Measurements from ENCODE around the gene BTN1A1. TPM values are rescaled to one million over a fixed set of nuclear protein-coding genes. Genes with fewer than 3 reads are reported as not detected.
A peak's percentile ranks its signal among the peaks of the same experiment; 100 is the strongest.
"Not testable (repeated sequence)": the region's sequence is repeated elsewhere in the genome, so short reads cannot be mapped to it uniquely, and the experiment has no call there.

Gene BTN1A1, protein sequence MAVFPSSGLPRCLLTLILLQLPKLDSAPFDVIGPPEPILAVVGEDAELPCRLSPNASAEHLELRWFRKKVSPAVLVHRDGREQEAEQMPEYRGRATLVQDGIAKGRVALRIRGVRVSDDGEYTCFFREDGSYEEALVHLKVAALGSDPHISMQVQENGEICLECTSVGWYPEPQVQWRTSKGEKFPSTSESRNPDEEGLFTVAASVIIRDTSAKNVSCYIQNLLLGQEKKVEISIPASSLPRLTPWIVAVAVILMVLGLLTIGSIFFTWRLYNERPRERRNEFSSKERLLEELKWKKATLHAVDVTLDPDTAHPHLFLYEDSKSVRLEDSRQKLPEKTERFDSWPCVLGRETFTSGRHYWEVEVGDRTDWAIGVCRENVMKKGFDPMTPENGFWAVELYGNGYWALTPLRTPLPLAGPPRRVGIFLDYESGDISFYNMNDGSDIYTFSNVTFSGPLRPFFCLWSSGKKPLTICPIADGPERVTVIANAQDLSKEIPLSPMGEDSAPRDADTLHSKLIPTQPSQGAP
- under 1 TPM; 0.16 to 0.31 (median 0.28) TPM for polyA plus RNA-seq (ENCODE audit: insufficient read length in 3 of 3)

GRCh38 chr6:26500102-26500501, at the start of gene BTN1A1:
Gene BTN1A1, plus strand, starts transcription at chr6:26500303. Its CDS starts 984 bp downstream, at chr6:26501287.
- no peak for DNase-seq (ENCODE audit: low read depth in 3 of 3, low spot score in 2 of 3)

GRCh38 chr6:26452631-26453235, 47.4 kb upstream of the BTN1A1 start:
- DNase-seq (ENCODE audit: low read depth in 3 of 3, low spot score in 2 of 3): no peak

GRCh38 chr6:26454631-26455030, 45.5 kb upstream of the BTN1A1 start:
- no peak for DNase-seq (ENCODE audit: low read depth in 3 of 3, low spot score in 2 of 3)

DNA sequence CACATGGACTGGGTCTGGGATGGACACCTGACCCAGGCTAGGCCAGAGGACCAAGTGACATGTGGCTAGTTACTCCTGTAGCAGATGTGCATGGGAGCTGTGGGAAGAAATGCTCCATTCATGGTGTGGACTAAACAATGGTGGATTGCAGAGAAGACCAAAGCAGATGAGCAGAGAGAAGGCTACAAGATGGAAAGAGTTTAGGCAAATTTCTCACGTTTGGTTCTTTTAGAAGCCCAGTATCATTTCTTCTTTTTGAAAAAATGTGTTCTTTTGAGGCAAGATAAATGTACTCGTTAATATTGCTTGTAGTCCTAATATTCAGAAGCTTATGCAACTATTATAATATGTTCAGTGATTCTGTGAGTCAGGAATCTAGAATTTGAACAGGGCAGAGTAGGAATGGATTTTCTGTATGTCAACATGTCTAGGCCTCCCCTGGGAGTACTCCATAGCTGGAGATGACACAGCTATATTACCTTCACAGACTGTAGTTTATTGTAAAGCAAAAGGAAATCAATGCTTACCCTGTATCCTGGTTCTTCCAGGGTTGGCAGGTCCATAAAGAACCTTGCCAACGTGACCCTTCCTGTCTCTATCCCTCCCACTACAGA, 44.6 kb upstream of the BTN1A1 start:
- DNase-seq (ENCODE audit: low read depth in 3 of 3, low spot score in 2 of 3): no peak

DNA sequence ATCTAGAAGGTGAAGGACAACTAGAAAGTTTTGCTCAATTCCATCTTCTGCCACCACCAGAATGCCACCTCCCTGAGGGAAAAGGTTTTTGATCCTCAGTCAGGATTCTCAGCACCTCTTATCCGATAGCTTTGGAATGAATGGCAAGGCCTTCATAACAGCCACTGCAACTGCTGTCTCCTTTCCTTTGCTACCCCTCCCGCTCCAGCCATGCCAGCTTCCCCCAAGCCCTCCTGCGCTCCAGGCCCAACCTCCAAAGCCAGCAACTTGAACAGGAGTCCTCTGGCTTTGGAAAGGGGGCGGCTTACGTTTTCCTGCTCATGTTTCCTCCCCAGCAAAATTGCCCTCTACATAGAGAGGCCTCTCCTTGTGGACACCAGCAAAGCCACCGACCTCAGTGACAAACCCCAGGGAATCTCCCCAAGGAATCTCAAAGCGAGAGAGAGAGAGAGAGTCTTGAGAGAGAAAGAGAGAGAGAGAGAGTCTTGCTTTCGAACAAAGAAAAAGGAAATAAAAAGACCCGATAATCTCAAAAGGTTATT, 42.8 kb upstream of the BTN1A1 start:
- DNase-seq (ENCODE audit: low read depth in 3 of 3, low spot score in 2 of 3): peak in 1 of 3 donors; percentile 89

GRCh38 chr6:26457806-26458688, 42.1 kb upstream of the BTN1A1 start, which contains the start of gene BTN2A1:
Gene BTN2A1, plus strand, starts transcription at chr6:26457955. Its CDS starts 682 bp downstream, at chr6:26458637.
- DNase-seq (ENCODE audit: low read depth in 3 of 3, low spot score in 2 of 3): peak in 2 of 3 donors; percentile 82 to 90

DNA sequence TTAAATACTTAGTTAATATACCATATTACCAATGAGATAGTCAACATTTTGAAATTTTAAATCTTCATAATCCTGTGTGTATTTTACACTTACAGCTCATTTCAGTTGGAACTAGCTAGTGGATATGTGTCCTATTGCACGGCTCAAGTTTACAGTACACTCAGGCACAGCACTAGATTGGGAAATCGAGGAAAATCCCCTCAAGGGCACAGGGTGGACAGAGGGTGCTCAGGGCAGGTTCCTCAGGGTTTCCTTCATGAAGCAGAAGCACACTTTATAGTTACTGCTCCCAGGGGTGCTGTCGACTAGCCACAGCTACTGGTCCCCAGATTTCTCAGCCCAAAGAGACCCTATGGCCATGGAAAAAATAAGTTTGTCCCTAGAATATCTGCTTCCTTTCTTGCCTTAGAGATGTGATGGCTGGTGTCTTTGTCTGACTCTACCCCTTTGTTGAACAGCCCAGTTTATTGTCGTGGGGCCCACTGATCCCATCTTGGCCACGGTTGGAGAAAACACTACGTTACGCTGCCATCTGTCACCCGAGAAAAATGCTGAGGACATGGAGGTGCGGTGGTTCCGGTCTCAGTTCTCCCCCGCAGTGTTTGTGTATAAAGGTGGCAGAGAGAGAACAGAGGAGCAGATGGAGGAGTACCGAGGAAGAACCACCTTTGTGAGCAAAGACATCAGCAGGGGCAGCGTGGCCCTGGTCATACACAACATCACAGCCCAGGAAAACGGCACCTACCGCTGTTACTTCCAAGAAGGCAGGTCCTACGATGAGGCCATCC, 40.9 kb upstream of the BTN1A1 start:
- no peak for DNase-seq (ENCODE audit: low read depth in 3 of 3, low spot score in 2 of 3)

GRCh38 chr6:26461353-26461752, 38.8 kb upstream of the BTN1A1 start:
- DNase-seq (ENCODE audit: low read depth in 3 of 3, low spot score in 2 of 3): not testable (repeated sequence)

DNA sequence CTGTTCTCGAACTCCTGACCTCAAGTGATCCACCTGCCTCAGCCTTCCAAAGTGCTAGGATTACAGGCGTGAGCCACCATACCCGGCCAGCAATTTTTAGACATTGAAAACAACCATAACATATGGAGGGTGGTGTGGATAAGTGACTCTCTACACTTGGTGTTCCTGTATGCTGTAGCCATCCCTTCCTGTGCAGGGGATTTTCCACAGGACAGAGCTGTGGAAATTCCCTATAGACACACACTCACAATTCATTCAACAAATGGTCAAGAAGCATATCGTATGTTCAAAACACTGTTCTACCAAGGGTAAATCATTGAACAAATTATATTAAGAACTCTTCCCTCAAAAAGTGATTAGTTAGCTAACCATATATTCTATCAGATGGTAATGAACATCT, 36.1 kb upstream of the BTN1A1 start:
- DNase-seq (ENCODE audit: low read depth in 3 of 3, low spot score in 2 of 3): no peak

DNA sequence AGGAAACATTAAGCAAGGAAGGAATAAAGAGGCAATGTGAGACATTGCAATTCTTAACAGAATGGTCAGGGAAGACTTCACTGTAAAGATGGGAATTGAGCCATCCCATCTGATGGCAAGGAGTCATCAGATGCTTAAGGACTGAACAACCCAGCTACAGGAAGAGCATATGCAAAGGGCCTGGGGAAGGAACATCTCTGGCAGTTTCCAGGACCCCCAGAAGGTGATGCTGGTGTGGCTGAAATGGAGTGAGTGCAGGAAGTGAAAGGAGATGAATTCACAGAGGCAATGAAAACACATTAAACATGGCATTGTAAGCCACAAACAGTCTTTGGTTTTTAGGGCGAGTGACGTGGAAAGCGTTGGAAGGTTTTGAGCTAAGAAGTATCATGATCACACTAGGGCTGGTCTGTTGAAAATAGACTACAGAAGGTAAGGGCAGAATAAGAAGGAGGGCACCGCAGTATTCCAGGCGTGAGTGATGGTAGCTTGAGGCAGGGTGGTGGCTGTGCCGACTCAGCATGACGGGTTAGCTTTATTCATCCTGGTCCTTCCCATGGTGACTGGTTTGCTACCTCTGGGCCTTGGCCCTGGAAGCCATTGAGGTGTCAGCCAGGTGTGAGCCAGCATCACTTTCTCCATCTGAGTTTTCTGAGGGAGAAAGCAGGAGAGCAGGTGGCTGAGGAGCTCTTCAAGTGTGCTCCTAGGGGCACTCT, 35.5 kb upstream of the BTN1A1 start:
- DNase-seq (ENCODE audit: low read depth in 3 of 3, low spot score in 2 of 3): no peak

DNA sequence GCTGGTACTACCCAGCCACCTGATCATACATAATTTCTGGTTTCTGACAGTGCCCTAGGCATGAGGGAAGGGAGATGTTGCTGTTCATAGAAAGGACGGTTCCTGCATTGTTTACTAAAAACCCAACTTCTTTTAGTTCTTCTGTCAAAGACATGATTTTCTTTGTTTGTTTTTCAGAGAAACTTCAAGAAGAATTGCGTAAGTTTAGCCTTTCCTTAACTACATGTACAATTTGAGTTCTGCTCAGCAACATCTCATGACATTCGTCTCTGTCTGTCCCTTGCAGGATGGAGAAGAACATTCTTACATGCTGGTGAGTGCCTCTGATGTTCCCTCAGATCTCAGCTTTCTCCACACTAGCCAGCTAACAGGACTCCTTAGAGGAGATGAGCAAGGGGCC, 34.3 kb upstream of the BTN1A1 start:
- DNase-seq (ENCODE audit: low read depth in 3 of 3, low spot score in 2 of 3): no peak

DNA sequence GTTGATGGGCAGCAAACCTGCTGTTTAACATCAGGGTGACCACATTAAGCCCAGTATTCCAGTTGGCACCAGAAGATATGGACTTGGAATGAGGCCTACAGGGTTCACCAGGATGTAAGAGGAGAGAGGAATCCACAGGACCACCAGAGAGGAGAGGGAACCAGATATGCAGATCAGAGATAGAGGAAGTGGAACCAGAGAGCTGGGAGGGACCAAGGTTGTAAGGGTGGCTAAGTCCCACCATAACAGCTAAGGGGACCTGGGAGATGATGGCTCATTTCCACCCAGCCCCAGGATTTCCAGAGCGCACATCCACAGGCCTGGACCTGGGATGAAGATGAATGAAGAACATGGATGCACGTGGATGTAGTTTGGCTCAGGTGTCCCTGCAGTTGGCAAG, 31.3 kb upstream of the BTN1A1 start:
- no peak for DNase-seq (ENCODE audit: low read depth in 3 of 3, low spot score in 2 of 3)

GRCh38 chr6:26470643-26471042, 29.5 kb upstream of the BTN1A1 start:
- DNase-seq (ENCODE audit: low read depth in 3 of 3, low spot score in 2 of 3): no peak

DNA sequence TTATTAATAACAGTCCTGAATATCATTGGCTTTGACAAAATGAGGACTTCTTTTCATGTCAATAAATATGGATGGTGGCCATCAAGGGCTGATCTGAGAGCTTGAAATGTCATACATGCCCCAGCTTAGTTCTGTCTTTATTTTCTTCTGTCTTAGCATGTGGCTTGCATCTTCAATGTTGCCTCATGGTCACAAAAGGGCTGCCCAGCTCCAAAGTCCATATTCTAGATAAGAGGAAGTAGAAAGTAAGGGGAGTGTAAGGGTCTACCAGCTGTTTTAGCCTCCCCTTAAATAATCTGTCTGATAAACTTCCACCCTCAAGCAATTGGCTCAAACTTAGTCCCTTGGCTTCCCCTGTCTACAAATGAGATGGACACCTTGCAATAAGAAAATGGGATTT, 28.1 kb upstream of the BTN1A1 start:
- DNase-seq (ENCODE audit: low read depth in 3 of 3, low spot score in 2 of 3): no peak

GRCh38 chr6:26472549-26473290, 27.4 kb upstream of the BTN1A1 start:
- DNase-seq (ENCODE audit: low read depth in 3 of 3, low spot score in 2 of 3): no peak

DNA sequence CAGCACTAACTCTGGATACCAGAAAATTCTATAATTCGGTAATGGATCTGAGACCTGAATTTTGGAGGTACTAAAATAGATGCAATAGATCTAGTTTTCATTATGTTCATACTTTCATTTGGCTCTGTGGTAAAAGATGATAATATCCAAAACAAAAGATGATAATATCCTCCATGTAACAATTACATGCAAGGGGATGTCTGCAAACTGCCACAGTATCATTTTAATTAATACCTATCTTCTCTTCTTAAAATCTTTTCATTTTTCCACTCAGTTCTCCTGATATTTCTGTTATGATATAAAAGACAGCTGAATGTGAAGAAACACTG, 26.7 kb upstream of the BTN1A1 start:
- DNase-seq (ENCODE audit: low read depth in 3 of 3, low spot score in 2 of 3): no peak

- DNase-seq (ENCODE audit: low read depth in 3 of 3, low spot score in 2 of 3): peak; percentile 81 to 91 (median 83)
Observed at GRCh38 chr6:26473758-26474438, 26.2 kb upstream of the BTN1A1 start.
